ENCODE data around the gene RNF166.
A peak's percentile ranks its signal among the peaks of the same experiment; 100 is the strongest.

RNF166 gene

GRCh38 chr16:88687254-88687576, 19.0 kb downstream of the RNF166 start:
- TF ChIP-seq SIN3A (IDR thresholded peaks at IDR 0.05; ENCODE audit: borderline replicate concordance, insufficient read depth, low read length) (no peak), POLR2AphosphoS5 (IDR thresholded peaks at IDR 0.05; ENCODE audit: low read depth, low read length) (no peak), FOXP2 (optimal IDR thresholded peaks at IDR 0.05; ENCODE audit: borderline replicate concordance, extremely low read depth, extremely low read length, insufficient read depth) (no peak), TAF1 (IDR thresholded peaks at IDR 0.05; ENCODE audit: borderline replicate concordance, insufficient read depth, low read length) (no peak), REST (IDR thresholded peaks at IDR 0.05; ENCODE audit: insufficient read depth in 1 of 2, low read depth in 2 of 2, low read length in 2 of 2) (no peak)

- TF ChIP-seq FOXP2 (optimal IDR thresholded peaks at IDR 0.05; ENCODE audit: borderline replicate concordance, extremely low read depth, extremely low read length, insufficient read depth) (peak; percentile 43), SIN3A (IDR thresholded peaks at IDR 0.05; ENCODE audit: borderline replicate concordance, insufficient read depth, low read length) (no peak)
Observed at GRCh38 chr16:88686439-88687253, 19.6 kb downstream of the RNF166 start, which contains the start of gene SNAI3. TSS of gene SNAI3 (minus strand) at chr16:88686507. CDS start at chr16:88686406, 101 bp downstream.

- TF ChIP-seq SIN3A (IDR thresholded peaks at IDR 0.05; ENCODE audit: borderline replicate concordance, insufficient read depth, low read length) (no peak), REST (IDR thresholded peaks at IDR 0.05; ENCODE audit: insufficient read depth in 1 of 2, low read depth in 2 of 2, low read length in 2 of 2) (no peak), TAF1 (IDR thresholded peaks at IDR 0.05; ENCODE audit: borderline replicate concordance, insufficient read depth, low read length) (no peak)
Observed at GRCh38 chr16:88686062-88686438, 20.2 kb downstream of the RNF166 start.

GRCh38 chr16:88685156-88686061, 20.8 kb downstream of the RNF166 start:
- TF ChIP-seq FOXP2 (optimal IDR thresholded peaks at IDR 0.05; ENCODE audit: borderline replicate concordance, extremely low read depth, extremely low read length, insufficient read depth) (no peak), SIN3A (IDR thresholded peaks at IDR 0.05; ENCODE audit: borderline replicate concordance, insufficient read depth, low read length) (no peak), TAF1 (IDR thresholded peaks at IDR 0.05; ENCODE audit: borderline replicate concordance, insufficient read depth, low read length) (no peak), POLR2AphosphoS5 (IDR thresholded peaks at IDR 0.05; ENCODE audit: low read depth, low read length) (no peak), REST (IDR thresholded peaks at IDR 0.05; ENCODE audit: insufficient read depth in 1 of 2, low read depth in 2 of 2, low read length in 2 of 2) (no peak)

GRCh38 chr16:88684569-88685155, 21.5 kb downstream of the RNF166 start:
- TF ChIP-seq TAF1 (IDR thresholded peaks at IDR 0.05; ENCODE audit: borderline replicate concordance, insufficient read depth, low read length) (no peak), REST (IDR thresholded peaks at IDR 0.05; ENCODE audit: insufficient read depth in 1 of 2, low read depth in 2 of 2, low read length in 2 of 2) (no peak), POLR2AphosphoS5 (IDR thresholded peaks at IDR 0.05; ENCODE audit: low read depth, low read length) (no peak), FOXP2 (optimal IDR thresholded peaks at IDR 0.05; ENCODE audit: borderline replicate concordance, extremely low read depth, extremely low read length, insufficient read depth) (no peak)

All from PFSK-1 (cell line).